ENCODE measurements around the gene MAP7.
"Not testable (repeated sequence)": the region's sequence is repeated elsewhere in the genome, so short reads cannot be mapped to it uniquely, and the experiment has no call there.

- not testable (repeated sequence) for TF ChIP-seq POLR2AphosphoS5, POLR2A, CTCF (IDR thresholded peaks at IDR 0.05)
Observed at GRCh38 chr6:136590846-136591245, 40.6 kb upstream of the MAP7 start.
